IgD-negative memory B cell (primary cell): ENCODE measurements around the gene YTHDF1. TPM values are rescaled to one million over a fixed set of nuclear protein-coding genes. Genes with fewer than 3 reads are reported as not detected.

Experiments used
- H3K27ac Mint-ChIP-seq, 3 donors: one replicate each; pipeline ENCODE4 v1.8.0; 2020 to 2022; ENCODE audit warnings: mild to moderate bottlenecking in 3 of 3, mixed read lengths in 3 of 3, moderate library complexity in 1 of 3
- H3K27me3 Mint-ChIP-seq: one replicate; pipeline ENCODE4 v1.8.0; 2021; ENCODE audit warnings: mixed read lengths
- H3K36me3 Mint-ChIP-seq: one replicate; pipeline ENCODE4 v1.8.0; 2020; ENCODE audit warnings: mild to moderate bottlenecking, mixed read lengths
- H3K4me1 Mint-ChIP-seq, 3 donors: one replicate each; pipeline ENCODE4 v1.8.0; 2020 to 2022; ENCODE audit warnings: mixed read lengths in 3 of 3, mild to moderate bottlenecking in 1 of 3
- H3K4me3 Mint-ChIP-seq, 4 donors: one replicate each; pipeline ENCODE4 v1.8.0; 2020 to 2022; ENCODE audit warnings: mild to moderate bottlenecking in 4 of 4, mixed read lengths in 4 of 4, moderate library complexity in 3 of 4
- H3K9me3 Mint-ChIP-seq, 3 donors: one replicate each; pipeline ENCODE4 v1.8.0; 2020 to 2021; ENCODE audit warnings: mixed read lengths in 3 of 3, mild to moderate bottlenecking in 1 of 3
- polyA plus RNA-seq: library from polyadenylated mRNA; unstranded; fragments of 300-500 nt; fragmentation: Illumina TruSeq; gene quantifications from one replicate; pipeline ENCODE4 v1.2.3, GENCODE V29; 2021

YTHDF1 gene
- polyA plus RNA-seq, 1 donor from 2014 or later: 17.4 TPM

- H3K36me3 Mint-ChIP-seq: peaks cover 4% of the 10 kb centered on the region
- no peaks in the 10 kb centered on the region for H3K9me3 Mint-ChIP-seq
- peak overlapping the region; percentile 87 to 96 (median 94) for H3K4me3 Mint-ChIP-seq
- peak overlapping the region; percentile 32 to 98 (median 94) for H3K27ac Mint-ChIP-seq
- no peaks in the 10 kb centered on the region for H3K27me3 Mint-ChIP-seq
- peaks cover 16 to 34% (median 21%) of the 10 kb centered on the region in 3 donors for H3K4me1 Mint-ChIP-seq
Observed at GRCh38 chr20:63215101-63216040, 560 bp downstream of the YTHDF1 start.

GRCh38 chr20:63214514-63214913 is 1.4 kb downstream of the YTHDF1 start:
- no peaks in the 10 kb centered on the region for H3K27me3 Mint-ChIP-seq
- peaks cover 16 to 35% (median 21%) of the 10 kb centered on the region in 3 donors for H3K4me1 Mint-ChIP-seq
- H3K4me3 Mint-ChIP-seq: peak overlapping the region; percentile 87 to 96 (median 94)
- peak overlapping the region; percentile 41 to 94 (median 84) for H3K27ac Mint-ChIP-seq
- peaks cover 4% of the 10 kb centered on the region for H3K36me3 Mint-ChIP-seq
- H3K9me3 Mint-ChIP-seq: no peaks in the 10 kb centered on the region

- Mint-ChIP-seq H3K27ac (peak overlapping the region in 1 of 3 donors; percentile 72), H3K4me1 (peaks cover 16 to 35% (median 21%) of the 10 kb centered on the region in 3 donors), H3K36me3 (peaks cover 4% of the 10 kb centered on the region), H3K27me3 (no peaks in the 10 kb centered on the region), H3K4me3 (peak overlapping the region in 1 of 4 donors; percentile 96), H3K9me3 (no peaks in the 10 kb centered on the region)
Observed at GRCh38 chr20:63212792-63213191, 3.1 kb downstream of the YTHDF1 start.

GRCh38 chr20:63212393-63212730 is 3.6 kb downstream of the YTHDF1 start:
- Mint-ChIP-seq H3K4me1 (peaks cover 16 to 36% (median 21%) of the 10 kb centered on the region in 3 donors), H3K9me3 (no peaks in the 10 kb centered on the region), H3K27me3 (no peaks in the 10 kb centered on the region), H3K27ac (peak overlapping the region in 1 of 3 donors; percentile 72), H3K36me3 (peaks cover 4% of the 10 kb centered on the region), H3K4me3 (peak overlapping the region in 1 of 4 donors; percentile 96)

GRCh38 chr20:63210011-63210605 is 5.8 kb downstream of the YTHDF1 start:
- peaks cover 16 to 28% (median 18%) of the 10 kb centered on the region in 3 donors for H3K4me1 Mint-ChIP-seq
- H3K4me3 Mint-ChIP-seq: peak overlapping the region in 1 of 4 donors; percentile 63

GRCh38 chr20:63208346-63208909 is 7.5 kb downstream of the YTHDF1 start:
- Mint-ChIP-seq H3K9me3 (no peaks in the 10 kb centered on the region), H3K27me3 (no peaks in the 10 kb centered on the region), H3K27ac (no peak overlapping the region), H3K4me3 (peak overlapping the region in 1 of 4 donors; percentile 28), H3K36me3 (peaks cover 4% of the 10 kb centered on the region), H3K4me1 (peaks cover 5 to 12% (median 7%) of the 10 kb centered on the region in 3 donors)

More at GRCh38 chr20:63210011-63210605, 5.8 kb downstream of the YTHDF1 start:
- Mint-ChIP-seq H3K27me3 (no peaks in the 10 kb centered on the region), H3K9me3 (no peaks in the 10 kb centered on the region), H3K27ac (no peak overlapping the region), H3K36me3 (peaks cover 4% of the 10 kb centered on the region)

- H3K27ac Mint-ChIP-seq: peak overlapping the region in 1 of 3 donors; percentile 27
- H3K27me3 Mint-ChIP-seq: no peaks in the 10 kb centered on the region
- H3K9me3 Mint-ChIP-seq: no peaks in the 10 kb centered on the region
- no peak overlapping the region for H3K4me3 Mint-ChIP-seq
- peaks cover 3% of the 10 kb centered on the region for H3K36me3 Mint-ChIP-seq
- peaks cover under 1 to 5% (median 2%) of the 10 kb centered on the region in 3 donors for H3K4me1 Mint-ChIP-seq
Observed at GRCh38 chr20:63206878-63207277, 9.1 kb downstream of the YTHDF1 start.

- H3K4me3 Mint-ChIP-seq: no peak overlapping the region
- no peaks in the 10 kb centered on the region for H3K9me3 Mint-ChIP-seq
- no peaks in the 10 kb centered on the region for H3K27me3 Mint-ChIP-seq
- H3K36me3 Mint-ChIP-seq: peaks cover 5% of the 10 kb centered on the region
- H3K27ac Mint-ChIP-seq: no peak overlapping the region
- H3K4me1 Mint-ChIP-seq: peaks cover 0 to 6% (median 4%) of the 10 kb centered on the region in 3 donors
Observed at GRCh38 chr20:63205896-63206295, 10.0 kb downstream of the YTHDF1 start.

- H3K27ac Mint-ChIP-seq: no peak overlapping the region
- H3K27me3 Mint-ChIP-seq: no peaks in the 10 kb centered on the region
- H3K4me1 Mint-ChIP-seq: peaks cover 0 to 4% (median 4%) of the 10 kb centered on the region in 3 donors
- H3K36me3 Mint-ChIP-seq: peaks cover 2% of the 10 kb centered on the region
- no peaks in the 10 kb centered on the region for H3K9me3 Mint-ChIP-seq
- H3K4me3 Mint-ChIP-seq: no peak overlapping the region
Observed at GRCh38 chr20:63204362-63204761, 11.6 kb downstream of the YTHDF1 start.

GRCh38 chr20:63202811-63203526 is 13.0 kb downstream of the YTHDF1 start:
- no peaks in the 10 kb centered on the region for H3K27me3 Mint-ChIP-seq
- peaks cover 2% of the 10 kb centered on the region for H3K36me3 Mint-ChIP-seq
- H3K4me1 Mint-ChIP-seq: peaks cover 4 to 6% (median 4%) of the 10 kb centered on the region in 3 donors
- H3K9me3 Mint-ChIP-seq: no peaks in the 10 kb centered on the region
- H3K27ac Mint-ChIP-seq: peak overlapping the region in 1 of 3 donors; percentile 80
- no peak overlapping the region for H3K4me3 Mint-ChIP-seq

GRCh38 chr20:63202021-63202420 is 13.9 kb downstream of the YTHDF1 start:
- no peaks in the 10 kb centered on the region for H3K9me3 Mint-ChIP-seq
- H3K27me3 Mint-ChIP-seq: no peaks in the 10 kb centered on the region
- H3K36me3 Mint-ChIP-seq: peaks cover 2% of the 10 kb centered on the region
- no peak overlapping the region for H3K4me3 Mint-ChIP-seq
- H3K4me1 Mint-ChIP-seq: peaks cover 4 to 6% (median 5%) of the 10 kb centered on the region in 3 donors
- no peak overlapping the region for H3K27ac Mint-ChIP-seq

GRCh38 chr20:63198606-63199005 is 17.3 kb downstream of the YTHDF1 start:
- no peak overlapping the region for H3K4me3 Mint-ChIP-seq
- H3K27ac Mint-ChIP-seq: no peak overlapping the region
- no peaks in the 10 kb centered on the region for H3K27me3 Mint-ChIP-seq
- H3K9me3 Mint-ChIP-seq: no peaks in the 10 kb centered on the region
- peaks cover 7% of the 10 kb centered on the region for H3K36me3 Mint-ChIP-seq
- peaks cover 6 to 7% (median 6%) of the 10 kb centered on the region in 3 donors for H3K4me1 Mint-ChIP-seq

- Mint-ChIP-seq H3K36me3 (peaks cover 7% of the 10 kb centered on the region), H3K4me3 (peak overlapping the region in 1 of 4 donors; percentile 23), H3K4me1 (peaks cover 6 to 7% (median 6%) of the 10 kb centered on the region in 3 donors), H3K9me3 (no peaks in the 10 kb centered on the region), H3K27ac (peak overlapping the region in 1 of 3 donors; percentile 28), H3K27me3 (no peaks in the 10 kb centered on the region)
Observed at GRCh38 chr20:63196768-63197470, 19.0 kb downstream of the YTHDF1 start.

GRCh38 chr20:63194797-63195173 is 21.1 kb downstream of the YTHDF1 start:
- Mint-ChIP-seq H3K4me3 (no peak overlapping the region), H3K4me1 (peaks cover 1 to 6% (median 4%) of the 10 kb centered on the region in 3 donors), H3K9me3 (no peaks in the 10 kb centered on the region), H3K27ac (no peak overlapping the region), H3K36me3 (peaks cover 5% of the 10 kb centered on the region), H3K27me3 (no peaks in the 10 kb centered on the region)
